ENCODE measurements around the gene NGEF.
A peak's percentile ranks its signal among the peaks of the same experiment; 100 is the strongest.

NGEF gene

GRCh38 chr2:232966122-232966521, 46.9 kb downstream of the NGEF start:
- H3K79me2 ChIP-seq (ENCODE audit: control insufficient read depth, insufficient read depth, low read length, poor library complexity) = no peaks in the 10 kb centered on the region
- H3K36me3 ChIP-seq (ENCODE audit: control insufficient read depth in 1 of 2, insufficient read depth in 2 of 2, low read length in 2 of 2) = no peaks in the 10 kb centered on the region
- no peaks in the 10 kb centered on the region for H3K27me3 ChIP-seq (ENCODE audit: insufficient read depth, low read length)
- H2BK120ac ChIP-seq (ENCODE audit: insufficient read depth, low read length, poor library complexity) = no peak overlapping the region
- no peak overlapping the region for H3K23ac ChIP-seq (ENCODE audit: low read length)
- no peak overlapping the region for H4K91ac ChIP-seq (ENCODE audit: low read depth, low read length)
- no peak overlapping the region for H3K4me3 ChIP-seq (ENCODE audit: low read depth, low read length)
- H3K79me1 ChIP-seq (ENCODE audit: low read length) = no peaks in the 10 kb centered on the region
- no peak overlapping the region for H2AK5ac ChIP-seq (ENCODE audit: low read length)
- H2AFZ ChIP-seq (ENCODE audit: insufficient read depth, low read length, poor library complexity) = no peak overlapping the region
- no peak overlapping the region for H3K4me2 ChIP-seq (ENCODE audit: low read length)
- H3K9ac ChIP-seq (ENCODE audit: low read length) = no peak overlapping the region
- H4K12ac ChIP-seq (ENCODE audit: low read depth, low read length) = no peak overlapping the region
- no peak overlapping the region for H3K4ac ChIP-seq (ENCODE audit: low read depth, low read length)
- H2BK12ac ChIP-seq (ENCODE audit: low read length) = no peak overlapping the region
- H3K27ac ChIP-seq (ENCODE audit: low read depth, low read length) = no peak overlapping the region
- H3K9me3 ChIP-seq (ENCODE audit: insufficient read depth, low read depth, low read length) = peaks cover 3% of the 10 kb centered on the region
- H3K18ac ChIP-seq (ENCODE audit: low read length) = no peak overlapping the region
- no peak overlapping the region for H2BK5ac ChIP-seq (ENCODE audit: low read depth, low read length, poor library complexity)
- H3K4me1 ChIP-seq (ENCODE audit: control insufficient read depth in 1 of 2, insufficient read depth in 2 of 2, low read length in 2 of 2) = peaks cover 2 to 5% of the 10 kb centered on the region in 2 experiments
- no peak for DNase-seq
- WGBS (ENCODE audit: extremely low coverage, insufficient coverage, insufficient read length) = no CpG with 5 or more reads among the region's 5 CpGs
- no peak overlapping the region for H4K8ac ChIP-seq (ENCODE audit: low read depth, low read length)
- H3K14ac ChIP-seq (ENCODE audit: low read length) = peak overlapping the region; percentile 54

DNA sequence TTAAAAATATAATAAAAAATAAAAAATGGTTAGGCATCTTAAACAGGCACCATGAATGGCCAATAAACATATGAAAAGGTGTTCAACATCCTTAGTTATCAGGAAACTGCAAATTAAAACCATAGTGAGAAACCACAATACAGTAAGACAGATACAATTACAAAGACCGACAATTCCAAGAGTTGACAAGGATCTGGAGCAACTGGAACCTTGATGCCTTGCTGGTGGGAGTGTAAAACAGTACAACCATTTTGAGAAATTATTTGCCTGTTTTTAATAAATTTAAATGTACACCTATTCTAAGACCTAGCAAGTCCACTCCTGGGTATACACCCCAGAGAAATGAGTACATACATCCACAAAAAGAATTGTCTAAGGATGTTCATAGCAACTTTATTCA, 49.1 kb downstream of the NGEF start:
- H3K27ac ChIP-seq (ENCODE audit: low read depth, low read length) = no peak overlapping the region
- no peak overlapping the region for H3K4me3 ChIP-seq (ENCODE audit: low read depth, low read length)
- H3K36me3 ChIP-seq (ENCODE audit: control insufficient read depth in 1 of 2, insufficient read depth in 2 of 2, low read length in 2 of 2) = no peaks in the 10 kb centered on the region
- H3K4ac ChIP-seq (ENCODE audit: low read depth, low read length) = no peak overlapping the region
- no peak overlapping the region for H3K9ac ChIP-seq (ENCODE audit: low read length)
- H3K79me2 ChIP-seq (ENCODE audit: control insufficient read depth, insufficient read depth, low read length, poor library complexity) = no peaks in the 10 kb centered on the region
- H4K8ac ChIP-seq (ENCODE audit: low read depth, low read length) = no peak overlapping the region
- no peak overlapping the region for H2AFZ ChIP-seq (ENCODE audit: insufficient read depth, low read length, poor library complexity)
- no peak overlapping the region for H2BK5ac ChIP-seq (ENCODE audit: low read depth, low read length, poor library complexity)
- H2BK12ac ChIP-seq (ENCODE audit: low read length) = no peak overlapping the region
- H4K91ac ChIP-seq (ENCODE audit: low read depth, low read length) = no peak overlapping the region
- peaks cover 3% of the 10 kb centered on the region for H3K9me3 ChIP-seq (ENCODE audit: insufficient read depth, low read depth, low read length)
- H2AK5ac ChIP-seq (ENCODE audit: low read length) = no peak overlapping the region
- H3K79me1 ChIP-seq (ENCODE audit: low read length) = no peaks in the 10 kb centered on the region
- H2BK120ac ChIP-seq (ENCODE audit: insufficient read depth, low read length, poor library complexity) = no peak overlapping the region
- H3K27me3 ChIP-seq (ENCODE audit: insufficient read depth, low read length) = no peaks in the 10 kb centered on the region
- H3K14ac ChIP-seq (ENCODE audit: low read length) = no peak overlapping the region
- H3K4me2 ChIP-seq (ENCODE audit: low read length) = no peak overlapping the region
- no peak overlapping the region for H4K12ac ChIP-seq (ENCODE audit: low read depth, low read length)
- H3K18ac ChIP-seq (ENCODE audit: low read length) = no peak overlapping the region
- WGBS (ENCODE audit: extremely low coverage, insufficient coverage, insufficient read length) = no CpG with 5 or more reads among the region's 1 CpG
- H3K23ac ChIP-seq (ENCODE audit: low read length) = no peak overlapping the region
- no peak for DNase-seq
- H3K4me1 ChIP-seq (ENCODE audit: control insufficient read depth in 1 of 2, insufficient read depth in 2 of 2, low read length in 2 of 2) = no peaks in the 10 kb centered on the region

DNA sequence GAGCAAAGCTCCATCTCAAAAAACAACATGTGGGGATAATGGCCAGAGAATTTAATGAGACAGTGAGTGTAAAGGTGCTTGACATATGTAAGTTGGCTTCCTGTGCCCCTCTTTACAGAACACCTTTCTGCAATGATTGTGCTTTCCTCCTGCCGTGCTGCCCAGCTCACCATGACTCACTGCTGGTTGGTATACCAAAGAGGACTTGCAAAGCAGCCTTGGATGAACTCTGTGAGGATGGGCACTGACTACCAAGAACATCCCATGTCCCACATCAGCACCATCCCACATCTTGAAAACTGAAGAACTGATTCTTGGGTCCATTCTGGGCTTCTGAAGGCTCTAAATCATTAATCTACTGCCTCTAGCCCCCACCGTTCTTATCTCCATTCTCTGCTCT, 52.2 kb downstream of the NGEF start:
- Histone ChIP-seq H2BK120ac (ENCODE audit: insufficient read depth, low read length, poor library complexity) (no peak overlapping the region), H3K36me3 (ENCODE audit: control insufficient read depth in 1 of 2, insufficient read depth in 2 of 2, low read length in 2 of 2) (no peaks in the 10 kb centered on the region), H3K9me3 (ENCODE audit: insufficient read depth, low read depth, low read length) (peaks cover 3% of the 10 kb centered on the region), H2AK5ac (ENCODE audit: low read length) (no peak overlapping the region), H2BK12ac (ENCODE audit: low read length) (no peak overlapping the region), H2AFZ (ENCODE audit: insufficient read depth, low read length, poor library complexity) (no peak overlapping the region), H3K4me3 (ENCODE audit: low read depth, low read length) (no peak overlapping the region), H3K4me1 (ENCODE audit: control insufficient read depth in 1 of 2, insufficient read depth in 2 of 2, low read length in 2 of 2) (no peaks in the 10 kb centered on the region), H2BK5ac (ENCODE audit: low read depth, low read length, poor library complexity) (no peak overlapping the region), H3K27ac (ENCODE audit: low read depth, low read length) (no peak overlapping the region), H3K4me2 (ENCODE audit: low read length) (no peak overlapping the region), H3K79me1 (ENCODE audit: low read length) (no peaks in the 10 kb centered on the region), H3K9ac (ENCODE audit: low read length) (no peak overlapping the region), H4K8ac (ENCODE audit: low read depth, low read length) (no peak overlapping the region), H3K4ac (ENCODE audit: low read depth, low read length) (no peak overlapping the region), H3K18ac (ENCODE audit: low read length) (no peak overlapping the region), H3K27me3 (ENCODE audit: insufficient read depth, low read length) (no peaks in the 10 kb centered on the region), H4K91ac (ENCODE audit: low read depth, low read length) (no peak overlapping the region), H3K79me2 (ENCODE audit: control insufficient read depth, insufficient read depth, low read length, poor library complexity) (no peaks in the 10 kb centered on the region), H3K14ac (ENCODE audit: low read length) (no peak overlapping the region), H4K12ac (ENCODE audit: low read depth, low read length) (no peak overlapping the region), H3K23ac (ENCODE audit: low read length) (no peak overlapping the region)
- DNase-seq = no peak
- WGBS (ENCODE audit: extremely low coverage, insufficient coverage, insufficient read length) = no CpG with 5 or more reads among the region's 2 CpGs

GRCh38 chr2:232959139-232959538, 53.9 kb downstream of the NGEF start:
- Histone ChIP-seq H3K36me3 (ENCODE audit: control insufficient read depth in 1 of 2, insufficient read depth in 2 of 2, low read length in 2 of 2) (no peaks in the 10 kb centered on the region), H2AFZ (ENCODE audit: insufficient read depth, low read length, poor library complexity) (no peak overlapping the region), H3K4me1 (ENCODE audit: control insufficient read depth in 1 of 2, insufficient read depth in 2 of 2, low read length in 2 of 2) (no peaks in the 10 kb centered on the region), H2BK12ac (ENCODE audit: low read length) (no peak overlapping the region), H3K23ac (ENCODE audit: low read length) (no peak overlapping the region), H3K4me3 (ENCODE audit: low read depth, low read length) (no peak overlapping the region), H4K8ac (ENCODE audit: low read depth, low read length) (no peak overlapping the region), H3K9ac (ENCODE audit: low read length) (no peak overlapping the region), H3K79me2 (ENCODE audit: control insufficient read depth, insufficient read depth, low read length, poor library complexity) (no peaks in the 10 kb centered on the region), H3K27me3 (ENCODE audit: insufficient read depth, low read length) (no peaks in the 10 kb centered on the region), H2BK5ac (ENCODE audit: low read depth, low read length, poor library complexity) (no peak overlapping the region), H2BK120ac (ENCODE audit: insufficient read depth, low read length, poor library complexity) (no peak overlapping the region), H3K4me2 (ENCODE audit: low read length) (no peak overlapping the region), H3K27ac (ENCODE audit: low read depth, low read length) (no peak overlapping the region), H3K79me1 (ENCODE audit: low read length) (no peaks in the 10 kb centered on the region), H2AK5ac (ENCODE audit: low read length) (no peak overlapping the region), H3K14ac (ENCODE audit: low read length) (no peak overlapping the region), H3K9me3 (ENCODE audit: insufficient read depth, low read depth, low read length) (peaks cover 1% of the 10 kb centered on the region), H3K4ac (ENCODE audit: low read depth, low read length) (no peak overlapping the region), H4K91ac (ENCODE audit: low read depth, low read length) (no peak overlapping the region), H4K12ac (ENCODE audit: low read depth, low read length) (no peak overlapping the region), H3K18ac (ENCODE audit: low read length) (no peak overlapping the region)
- no CpG with 5 or more reads among the region's 4 CpGs for WGBS (ENCODE audit: extremely low coverage, insufficient coverage, insufficient read length)
- no peak for DNase-seq
